IPS-20b (cell line): ENCODE measurements around the gene ZNF597.
"Not testable (repeated sequence)": the region's sequence is repeated elsewhere in the genome, so short reads cannot be mapped to it uniquely, and the experiment has no call there.

Experiments
- H3K27ac ChIP-seq: one replicate; pipeline ENCODE4 v1.5.1; 2013; ENCODE audit warnings: low read length
- H3K27me3 ChIP-seq: 2 replicates; pipeline ENCODE4 v1.6.1; 2013; ENCODE audit warnings: mild to moderate bottlenecking, low read length, inconsistent platforms; ENCODE audit not compliant: insufficient read depth
- H3K36me3 ChIP-seq: 2 replicates; pipeline ENCODE4 v1.6.1; 2013; ENCODE audit warnings: low read depth, mild to moderate bottlenecking, inconsistent platforms, low read length, moderate library complexity; ENCODE audit not compliant: insufficient read depth
- H3K4me1 ChIP-seq: 2 replicates; pipeline ENCODE4 v1.6.1; 2013; ENCODE audit warnings: mild to moderate bottlenecking, control low read depth, inconsistent platforms, low read length, moderate library complexity; ENCODE audit not compliant: insufficient read depth
- H3K4me3 ChIP-seq: 2 replicates; pipeline ENCODE4 v1.5.1; 2013; ENCODE audit warnings: mild to moderate bottlenecking, low read length, inconsistent platforms
- H3K9ac ChIP-seq: 2 replicates; pipeline ENCODE4 v1.6.1; 2013; ENCODE audit warnings: low read depth, mild to moderate bottlenecking, inconsistent platforms, low read length, moderate library complexity
- H3K9me3 ChIP-seq: 2 replicates; pipeline ENCODE4 v1.6.1; 2013; ENCODE audit warnings: mild to moderate bottlenecking, low read depth, low read length, inconsistent platforms; ENCODE audit not compliant: insufficient read depth

The ZNF597 gene

GRCh38 chr16:3482659-3483241 lies 39.4 kb upstream of the ZNF597 start:
- Histone ChIP-seq H3K4me3 (no peak overlapping the region), H3K36me3 (peaks cover 49% of the 10 kb centered on the region), H3K27me3 (no peaks in the 10 kb centered on the region)

GRCh38 chr16:3481696-3482658 lies 38.7 kb upstream of the ZNF597 start:
- H3K27me3 ChIP-seq: no peaks in the 10 kb centered on the region
- H3K36me3 ChIP-seq: peaks cover 49% of the 10 kb centered on the region
- no peaks in the 10 kb centered on the region for H3K9me3 ChIP-seq
- H3K27ac ChIP-seq: no peak overlapping the region
- no peak overlapping the region for H3K9ac ChIP-seq
- H3K4me3 ChIP-seq: no peak overlapping the region
- H3K4me1 ChIP-seq: no peaks in the 10 kb centered on the region; the same call in 1 of the 2 replicates

More at GRCh38 chr16:3482659-3483241, 39.4 kb upstream of the ZNF597 start:
- H3K9me3 ChIP-seq: no peaks in the 10 kb centered on the region
- H3K27ac ChIP-seq: no peak overlapping the region
- H3K9ac ChIP-seq: no peak overlapping the region
- no peaks in the 10 kb centered on the region; the same call in 1 of the 2 replicates for H3K4me1 ChIP-seq

- H3K36me3 ChIP-seq: peaks cover 49% of the 10 kb centered on the region
- H3K27me3 ChIP-seq: no peaks in the 10 kb centered on the region
- H3K4me1 ChIP-seq: no peaks in the 10 kb centered on the region; the same call in 1 of the 2 replicates
- no peak overlapping the region for H3K27ac ChIP-seq
- no peak overlapping the region for H3K9ac ChIP-seq
- no peak overlapping the region for H3K4me3 ChIP-seq
- H3K9me3 ChIP-seq: no peaks in the 10 kb centered on the region
Measured at GRCh38 chr16:3480901-3481695, 37.8 kb upstream of the ZNF597 start.

GRCh38 chr16:3479654-3480216 lies 36.4 kb upstream of the ZNF597 start:
- no peaks in the 10 kb centered on the region for H3K9me3 ChIP-seq
- no peaks in the 10 kb centered on the region for H3K27me3 ChIP-seq
- H3K4me1 ChIP-seq: no peaks in the 10 kb centered on the region; the same call in 1 of the 2 replicates
- H3K36me3 ChIP-seq: peaks cover 42% of the 10 kb centered on the region
- H3K27ac ChIP-seq: no peak overlapping the region
- H3K9ac ChIP-seq: no peak overlapping the region
- no peak overlapping the region for H3K4me3 ChIP-seq

- no peaks in the 10 kb centered on the region; the same call in 1 of the 2 replicates for H3K4me1 ChIP-seq
- H3K27ac ChIP-seq: no peak overlapping the region
- no peak overlapping the region for H3K4me3 ChIP-seq
- H3K27me3 ChIP-seq: no peaks in the 10 kb centered on the region
- H3K9ac ChIP-seq: no peak overlapping the region
- no peaks in the 10 kb centered on the region for H3K9me3 ChIP-seq
- H3K36me3 ChIP-seq: peaks cover 29% of the 10 kb centered on the region
Measured at GRCh38 chr16:3478242-3478925, 35.1 kb upstream of the ZNF597 start.

GRCh38 chr16:3476409-3476808 lies 33.1 kb upstream of the ZNF597 start:
- H3K9ac ChIP-seq: no peak overlapping the region
- no peaks in the 10 kb centered on the region; the same call in 1 of the 2 replicates for H3K4me1 ChIP-seq
- H3K36me3 ChIP-seq: peaks cover 11% of the 10 kb centered on the region; the same call in 1 of the 2 replicates
- no peaks in the 10 kb centered on the region for H3K27me3 ChIP-seq
- no peaks in the 10 kb centered on the region for H3K9me3 ChIP-seq
- no peak overlapping the region for H3K27ac ChIP-seq
- H3K4me3 ChIP-seq: no peak overlapping the region

- Histone ChIP-seq H3K36me3 (peaks cover 6% of the 10 kb centered on the region; the same call in 1 of the 2 replicates), H3K27me3 (no peaks in the 10 kb centered on the region), H3K27ac (no peak overlapping the region), H3K9me3 (no peaks in the 10 kb centered on the region), H3K9ac (no peak overlapping the region), H3K4me1 (no peaks in the 10 kb centered on the region), H3K4me3 (no peak overlapping the region)
Measured at GRCh38 chr16:3475604-3476375, 32.5 kb upstream of the ZNF597 start.

- not testable (repeated sequence) for H3K36me3 ChIP-seq, H3K27ac ChIP-seq, H3K4me3 ChIP-seq, H3K9ac ChIP-seq, H3K27me3 ChIP-seq, H3K4me1 ChIP-seq, H3K9me3 ChIP-seq
Measured at GRCh38 chr16:3474870-3475269, 31.6 kb upstream of the ZNF597 start.

- Histone ChIP-seq H3K4me1 (no peaks in the 10 kb centered on the region), H3K27ac (no peak overlapping the region), H3K9ac (no peak overlapping the region)
Measured at GRCh38 chr16:3474136-3474779, 31.0 kb upstream of the ZNF597 start.

GRCh38 chr16:3473596-3473943 lies 30.3 kb upstream of the ZNF597 start:
- H3K9me3 ChIP-seq, H3K27ac ChIP-seq, H3K9ac ChIP-seq, H3K27me3 ChIP-seq, H3K4me1 ChIP-seq, H3K36me3 ChIP-seq, H3K4me3 ChIP-seq: not testable (repeated sequence)

More at GRCh38 chr16:3474136-3474779, 31.0 kb upstream of the ZNF597 start:
- H3K9me3 ChIP-seq: no peaks in the 10 kb centered on the region
- no peak overlapping the region for H3K4me3 ChIP-seq
- H3K27me3 ChIP-seq: no peaks in the 10 kb centered on the region
- H3K36me3 ChIP-seq: peaks cover 3% of the 10 kb centered on the region; the same call in 1 of the 2 replicates
